Thymus (tissue), 11 donors: ENCODE results near the gene SLC4A1. TPM values are rescaled to one million over a fixed set of nuclear protein-coding genes. Genes with fewer than 3 reads are reported as not detected.
A peak's percentile ranks its signal among the peaks of the same experiment; 100 is the strongest.

Experiments used
- DNase-seq, 9 donors: peaks; one replicate each; pipeline ENCODE4 v3.0.0-alpha.2; 2013; ENCODE audit warnings: low spot score in 9 of 9, low read depth in 6 of 9, missing footprints in 1 of 9
- H3K27ac ChIP-seq, 2 donors: one replicate each; pipeline ENCODE4 v1.5.1; 2013; ENCODE audit warnings: control low read depth in 1 of 2, low read depth in 1 of 2, low read length in 1 of 2, mild to moderate bottlenecking in 1 of 2, moderate library complexity in 1 of 2
- H3K27me3 ChIP-seq, 2 donors: one replicate each; pipeline ENCODE4 v1.5.1; 2013; ENCODE audit warnings: low read length in 1 of 2; ENCODE audit not compliant: control insufficient read depth in 2 of 2, insufficient read depth in 1 of 2
- H3K36me3 ChIP-seq, 2 donors: one replicate each; pipeline ENCODE4 v1.5.1; 2013; ENCODE audit warnings: low read length in 1 of 2, mild to moderate bottlenecking in 1 of 2, moderate library complexity in 1 of 2; ENCODE audit not compliant: control insufficient read depth in 2 of 2, insufficient read depth in 2 of 2
- H3K4me1 ChIP-seq, 2 donors: one replicate each; pipeline ENCODE4 v1.5.1; 2013; ENCODE audit warnings: low read length in 2 of 2; ENCODE audit not compliant: control insufficient read depth in 2 of 2, insufficient read depth in 2 of 2
- H3K4me3 ChIP-seq, 2 donors: one replicate each; pipeline ENCODE4 v1.5.1; 2013; ENCODE audit warnings: low read length in 2 of 2, control low read depth in 1 of 2, mild to moderate bottlenecking in 1 of 2
- H3K9me3 ChIP-seq, 2 donors: one replicate each; pipeline ENCODE4 v1.5.1; 2013; ENCODE audit warnings: low read length in 1 of 2, mild to moderate bottlenecking in 1 of 2; ENCODE audit not compliant: control insufficient read depth in 2 of 2, insufficient read depth in 1 of 2
- WGBS: extraction: QIAGEN DNeasy Blood & Tissue Kit; methylation state at CpG from one replicate; pipeline ENCODE4 v1.1.7; 2013; 5-methylcytosine and 5-hydroxymethylcytosine counted together
- polyA plus RNA-seq: library from polyadenylated mRNA; stranded (reverse); fragments of 200-250 nt; gene quantifications from one replicate; pipeline ENCODE4 v1.2.3, GENCODE V29; 2013
- total RNA-seq: library from RNA; stranded (reverse); fragments of 120-200 nt; gene quantifications from one replicate; pipeline ENCODE4 v1.2.4, GENCODE V29; 2013
- donor health status: healthy.

The SLC4A1 gene
- total and polyA plus RNA-seq, 2 donors: 0.37 to 6.9 TPM

DNA sequence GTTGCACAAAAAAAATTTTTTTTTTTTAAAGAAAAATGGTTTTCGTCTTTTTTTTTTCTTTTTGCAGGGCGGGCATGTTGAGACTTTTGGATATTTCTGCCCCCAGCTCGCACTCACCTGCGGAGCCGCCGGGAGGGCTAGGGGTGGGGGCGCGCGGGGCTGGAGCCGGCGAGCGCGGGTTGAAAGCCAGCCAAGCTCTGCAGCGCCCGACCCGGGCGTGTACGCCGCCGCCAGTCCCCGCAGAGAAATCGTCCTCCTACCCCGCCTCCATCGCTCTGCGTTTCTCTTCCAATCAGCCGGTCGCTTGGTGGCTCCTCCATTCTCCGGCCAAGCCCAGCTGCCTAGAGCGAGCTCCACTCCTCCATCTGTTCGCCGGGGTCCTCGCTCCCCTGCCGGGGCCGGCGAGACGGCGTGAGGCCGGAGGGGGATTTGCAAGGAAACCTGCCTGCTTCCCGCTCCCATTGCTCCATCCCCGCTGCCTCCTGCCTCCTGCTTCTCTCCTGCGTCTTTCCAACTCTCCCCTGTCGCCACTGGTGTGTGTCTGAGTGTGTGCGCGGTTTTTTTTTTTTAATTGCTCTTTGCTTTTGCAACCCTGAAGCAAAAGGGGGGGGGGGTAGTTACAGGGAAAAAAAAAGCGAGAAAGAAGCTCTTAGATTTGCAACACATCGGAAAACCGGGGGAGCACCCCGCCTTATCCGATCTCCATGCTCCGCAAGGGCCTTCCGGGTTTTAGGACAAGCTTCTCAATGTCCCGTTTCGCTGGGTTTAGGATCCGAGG is 46.7 kb downstream of the SLC4A1 start:
- whole genome bisulfite sequencing: under 1% methylated on average over 54 of the region's 54 CpGs
- Histone ChIP-seq H3K27me3 (peaks cover 4 to 37% of the 10 kb centered on the region in 2 donors), H3K4me3 (peak overlapping the region; percentile 90 to 91), H3K4me1 (peaks cover 11 to 39% of the 10 kb centered on the region in 2 donors), H3K9me3 (no peaks in the 10 kb centered on the region), H3K27ac (peak overlapping the region; percentile 73 to 99), H3K36me3 (peaks cover under 1 to 7% of the 10 kb centered on the region in 2 donors)
- DNase-seq: peak in 5 of 9 donors; percentile 34 to 73 (median 50)

DNA sequence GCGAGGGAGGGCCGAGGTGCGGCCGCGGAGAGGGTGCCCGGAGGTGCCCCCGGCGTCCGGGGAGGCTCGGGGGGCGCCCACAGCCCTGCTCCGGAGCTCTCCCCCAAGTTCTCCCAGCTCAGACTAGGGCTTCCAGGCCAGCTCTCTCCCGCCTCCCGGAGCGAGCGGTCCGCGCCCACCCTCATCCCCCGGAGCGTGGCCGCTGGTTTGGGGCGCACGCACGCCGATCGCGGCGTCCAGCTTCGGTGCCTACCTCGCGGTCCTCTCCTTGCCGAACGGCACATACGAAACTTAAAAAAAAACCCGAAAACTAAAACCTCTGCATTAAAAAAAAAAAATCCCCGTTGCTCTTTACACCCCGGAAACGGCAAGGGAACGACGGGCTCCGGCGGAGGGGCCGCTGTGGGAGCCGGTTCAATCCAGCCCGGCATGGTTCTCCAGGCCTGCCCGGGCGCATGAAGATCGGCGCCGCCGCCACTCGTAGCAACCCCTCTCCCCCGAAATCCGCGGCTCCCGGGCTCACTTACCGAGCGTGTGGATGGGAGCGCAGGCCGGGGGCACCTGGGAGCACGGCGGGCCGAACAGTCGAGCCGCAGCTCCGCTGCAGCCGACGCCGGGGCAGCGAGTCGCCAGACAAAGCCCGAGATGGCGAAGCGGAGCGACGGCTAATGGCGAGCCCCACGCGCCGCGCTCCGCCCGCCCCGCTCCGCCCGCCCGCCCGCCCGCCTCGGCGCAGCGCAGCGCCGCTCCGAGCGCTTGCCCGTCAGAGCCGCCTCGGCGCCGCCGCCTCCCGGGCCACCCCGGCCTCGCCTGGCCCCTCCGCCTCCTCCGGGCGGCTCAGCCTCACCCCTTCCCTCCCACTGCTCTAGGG is 47.5 kb downstream of the SLC4A1 start:
- peaks cover 19 to 48% of the 10 kb centered on the region in 2 donors for H3K4me1 ChIP-seq
- no peaks in the 10 kb centered on the region for H3K9me3 ChIP-seq
- peak overlapping the region; percentile 90 to 91 for H3K4me3 ChIP-seq
- peaks cover 4 to 37% of the 10 kb centered on the region in 2 donors for H3K27me3 ChIP-seq
- WGBS: under 1% methylated on average over 108 of the region's 108 CpGs
- peaks cover 8 to 16% of the 10 kb centered on the region in 2 donors for H3K36me3 ChIP-seq
- H3K27ac ChIP-seq: peak overlapping the region; percentile 98 to 99
- DNase-seq: peak in 5 of 9 donors; percentile 45 to 75 (median 47)

DNA sequence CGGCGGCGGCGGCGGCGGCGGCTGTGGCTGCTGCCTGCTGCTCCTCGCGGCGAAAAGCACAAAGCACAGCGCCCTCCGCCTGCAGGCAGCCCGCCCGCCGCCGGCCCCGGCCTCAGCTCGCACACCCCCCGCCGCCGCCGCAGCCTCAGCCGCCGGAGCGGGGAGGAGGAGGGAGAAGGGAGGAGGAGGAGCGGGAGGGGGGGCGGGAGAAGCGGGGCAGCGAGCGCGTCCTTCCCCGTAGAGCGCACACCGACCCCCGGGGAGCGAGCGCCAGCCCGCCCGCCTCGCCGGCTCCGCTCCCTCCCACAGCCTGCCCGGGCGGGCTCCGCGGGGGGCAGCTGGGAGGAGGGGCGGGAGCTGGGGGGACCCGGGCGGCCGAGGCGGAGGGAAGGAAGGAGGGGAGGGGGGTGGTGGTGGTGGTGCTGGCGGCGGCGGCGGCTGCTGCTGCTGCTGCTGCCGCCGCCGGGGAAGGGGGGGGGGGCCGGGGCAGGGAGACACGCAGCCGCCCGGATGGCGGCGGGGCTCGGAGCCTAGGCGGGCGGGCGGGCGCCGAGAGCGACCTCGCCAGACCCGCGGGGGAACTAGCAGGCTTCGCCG is 48.2 kb downstream of the SLC4A1 start, which contains the start of gene UBTF:
UBTF (minus strand) TSS at position 60 of the 597 bp plus-strand sequence. CDS start 1,446 bp downstream, outside the sequence.
- peak in 5 of 9 donors; percentile 47 to 84 (median 64) for DNase-seq
- H3K27me3 ChIP-seq: peaks cover 4 to 35% of the 10 kb centered on the region in 2 donors
- peaks cover 26 to 55% of the 10 kb centered on the region in 2 donors for H3K4me1 ChIP-seq
- H3K27ac ChIP-seq: peak within 1 kb of the TSS; percentile 98 to 99
- under 1% methylated on average over 66 of the region's 76 CpGs for WGBS
- H3K36me3 ChIP-seq: peaks cover 15 to 23% of the 10 kb centered on the region in 2 donors
- H3K9me3 ChIP-seq: no peaks in the 10 kb centered on the region
- peak within 1 kb of the TSS; percentile 90 to 91 for H3K4me3 ChIP-seq

DNA sequence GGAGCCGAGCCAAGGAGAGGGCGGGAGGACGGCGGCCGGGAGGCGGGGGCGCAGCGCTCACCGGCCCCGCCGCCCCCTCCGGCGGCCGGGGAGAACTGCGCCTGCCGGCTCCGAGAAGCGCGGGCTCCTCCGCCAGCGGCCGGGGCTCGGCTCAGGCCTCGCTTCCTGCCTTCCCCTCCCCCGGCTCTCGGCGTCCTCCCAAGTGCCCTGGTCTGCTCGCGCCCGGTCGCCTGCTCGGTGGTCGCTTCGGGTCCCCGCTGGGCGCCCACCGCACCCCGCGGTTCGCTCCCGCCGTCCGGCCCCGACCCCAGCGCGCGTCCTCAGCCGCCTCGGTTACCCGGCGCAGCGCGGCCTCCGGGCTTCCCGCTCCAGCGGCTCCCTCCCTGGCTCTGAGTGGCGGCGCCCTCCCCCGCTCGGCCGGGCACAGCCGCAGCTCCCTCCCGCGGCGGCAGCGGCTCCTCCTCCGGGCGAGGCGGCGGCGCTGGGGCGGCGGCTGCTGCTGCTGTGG is 48.8 kb downstream of the SLC4A1 start:
- Histone ChIP-seq H3K27me3 (peaks cover 4 to 32% of the 10 kb centered on the region in 2 donors), H3K4me3 (peak overlapping the region; percentile 27 to 91), H3K4me1 (peaks cover 28 to 60% of the 10 kb centered on the region in 2 donors), H3K9me3 (no peaks in the 10 kb centered on the region), H3K27ac (peak overlapping the region; percentile 77 to 99), H3K36me3 (peaks cover 21 to 29% of the 10 kb centered on the region in 2 donors)
- DNase-seq: peak in 5 of 9 donors; percentile 52 to 80 (median 63)
- WGBS: under 1% methylated on average over 73 of the region's 73 CpGs

DNA sequence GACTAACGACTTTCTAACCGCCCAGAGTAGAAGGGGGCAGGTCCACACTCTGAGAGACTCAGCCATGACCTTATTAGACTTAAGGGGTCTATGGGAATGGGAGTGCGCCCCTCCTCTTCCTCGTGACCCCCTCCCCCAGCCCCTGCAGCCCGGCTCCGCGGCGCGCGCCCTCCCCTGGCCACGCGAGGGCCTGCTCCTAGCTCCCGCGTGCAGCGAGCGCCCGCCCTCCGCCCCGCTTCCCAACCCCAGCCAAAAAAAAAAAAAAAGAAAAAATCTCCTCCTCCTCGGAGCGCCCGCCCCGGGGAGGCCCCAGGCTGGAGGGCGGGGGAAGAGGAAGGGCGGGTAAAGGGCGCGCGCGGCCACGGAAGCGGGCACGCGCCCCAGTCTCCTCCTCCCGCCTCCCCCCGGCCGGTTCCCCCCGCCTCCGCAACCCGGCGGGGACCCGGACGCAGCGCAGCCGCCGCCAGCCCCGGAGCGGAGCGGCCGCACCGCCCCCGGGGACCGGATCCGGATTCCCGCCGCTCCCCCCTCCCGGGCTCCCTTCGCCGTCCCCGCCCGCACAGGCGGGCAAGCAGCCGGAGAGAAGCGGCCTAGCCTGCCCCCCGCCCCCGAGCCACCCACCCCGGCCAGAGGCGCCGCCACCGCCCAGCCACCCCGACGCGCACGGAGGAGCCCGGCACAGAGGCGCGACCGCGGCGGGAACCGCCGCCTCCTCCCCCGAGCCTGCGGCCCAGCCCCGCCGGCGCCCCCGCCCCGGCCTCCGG is 49.4 kb downstream of the SLC4A1 start:
- Histone ChIP-seq H3K36me3 (peaks cover 25 to 35% of the 10 kb centered on the region in 2 donors), H3K27ac (peak overlapping the region; percentile 91 to 99), H3K4me3 (peak overlapping the region; percentile 66 to 91), H3K9me3 (no peaks in the 10 kb centered on the region), H3K4me1 (peaks cover 28 to 62% of the 10 kb centered on the region in 2 donors), H3K27me3 (peaks cover 4 to 26% of the 10 kb centered on the region in 2 donors)
- DNase-seq: peak in 7 of 9 donors; percentile 74 to 96 (median 92)
- WGBS: 1% methylated on average over 87 of the region's 89 CpGs

DNA sequence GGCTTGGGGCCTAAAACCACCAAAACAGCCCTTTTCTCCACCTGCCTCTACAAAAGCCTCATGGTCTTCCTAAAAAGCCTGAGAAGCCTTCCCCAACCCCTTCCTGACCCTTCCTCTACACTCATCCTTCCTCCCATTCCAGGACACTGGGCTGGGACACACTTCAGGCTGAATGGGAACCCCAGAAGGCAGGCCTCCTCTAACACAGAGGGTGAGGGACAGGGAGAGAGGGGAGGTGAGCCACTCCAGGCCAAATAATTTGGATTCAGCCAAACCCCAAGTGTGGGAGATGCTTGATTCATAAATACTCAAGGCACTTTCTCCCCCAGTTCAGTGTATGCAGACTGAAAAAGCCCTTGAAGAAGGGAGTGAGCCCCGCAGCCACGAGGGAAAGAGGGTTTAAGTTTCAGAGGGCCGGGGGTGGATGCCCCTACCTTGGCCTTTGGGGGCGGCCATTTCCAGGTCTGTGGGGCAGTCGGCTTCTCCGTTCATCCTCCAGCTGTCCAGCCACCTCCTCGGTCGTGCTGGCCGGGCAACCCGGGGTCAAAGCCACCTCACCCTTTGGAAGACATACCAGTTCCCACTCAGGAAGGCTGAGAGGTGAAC is 50.1 kb downstream of the SLC4A1 start:
- H3K27me3 ChIP-seq: peaks cover 4 to 19% of the 10 kb centered on the region in 2 donors
- H3K9me3 ChIP-seq: no peaks in the 10 kb centered on the region
- peak overlapping the region; percentile 66 to 91 for H3K4me3 ChIP-seq
- H3K4me1 ChIP-seq: peaks cover 30 to 65% of the 10 kb centered on the region in 2 donors
- peaks cover 32 to 42% of the 10 kb centered on the region in 2 donors for H3K36me3 ChIP-seq
- DNase-seq: peak in 2 of 9 donors; percentile 32
- WGBS: 6% methylated on average over 10 of the region's 10 CpGs
- H3K27ac ChIP-seq: peak overlapping the region; percentile 90 to 91

DNA sequence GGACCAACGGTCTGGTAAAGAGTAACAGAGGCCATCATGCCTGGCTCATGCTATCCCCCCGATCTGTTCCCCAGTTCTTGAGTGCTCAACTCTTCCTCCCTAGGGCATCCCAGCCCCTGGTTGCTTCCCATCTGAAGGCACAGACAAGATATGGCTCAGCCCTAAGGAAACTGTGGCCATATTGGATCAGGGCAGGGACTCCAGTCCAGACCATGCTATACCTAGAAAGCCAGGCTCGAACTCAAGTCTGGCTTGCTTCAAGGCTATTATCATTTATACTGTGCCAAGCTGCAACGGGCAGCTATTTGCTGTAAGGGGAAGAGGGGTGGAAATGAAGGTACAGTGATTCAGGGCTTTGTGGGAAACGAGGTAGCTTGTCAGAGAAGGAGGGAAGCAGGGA is 51.2 kb downstream of the SLC4A1 start:
- Histone ChIP-seq H3K4me1 (peaks cover 25 to 54% of the 10 kb centered on the region in 2 donors), H3K27ac (peak overlapping the region; percentile 90 to 91), H3K36me3 (peaks cover 41 to 48% of the 10 kb centered on the region in 2 donors), H3K9me3 (no peaks in the 10 kb centered on the region), H3K4me3 (peak overlapping the region; percentile 66 to 91), H3K27me3 (peaks cover 0 to 8% of the 10 kb centered on the region in 2 donors)
- 63% methylated on average over 5 of the region's 5 CpGs for WGBS
- DNase-seq: peak in 1 of 9 donors; percentile 30
